Measurements from ENCODE around the gene SECTM1.
"Not testable (repeated sequence)": the region's sequence is repeated elsewhere in the genome, so short reads cannot be mapped to it uniquely, and the experiment has no call there.

SECTM1 gene

DNA sequence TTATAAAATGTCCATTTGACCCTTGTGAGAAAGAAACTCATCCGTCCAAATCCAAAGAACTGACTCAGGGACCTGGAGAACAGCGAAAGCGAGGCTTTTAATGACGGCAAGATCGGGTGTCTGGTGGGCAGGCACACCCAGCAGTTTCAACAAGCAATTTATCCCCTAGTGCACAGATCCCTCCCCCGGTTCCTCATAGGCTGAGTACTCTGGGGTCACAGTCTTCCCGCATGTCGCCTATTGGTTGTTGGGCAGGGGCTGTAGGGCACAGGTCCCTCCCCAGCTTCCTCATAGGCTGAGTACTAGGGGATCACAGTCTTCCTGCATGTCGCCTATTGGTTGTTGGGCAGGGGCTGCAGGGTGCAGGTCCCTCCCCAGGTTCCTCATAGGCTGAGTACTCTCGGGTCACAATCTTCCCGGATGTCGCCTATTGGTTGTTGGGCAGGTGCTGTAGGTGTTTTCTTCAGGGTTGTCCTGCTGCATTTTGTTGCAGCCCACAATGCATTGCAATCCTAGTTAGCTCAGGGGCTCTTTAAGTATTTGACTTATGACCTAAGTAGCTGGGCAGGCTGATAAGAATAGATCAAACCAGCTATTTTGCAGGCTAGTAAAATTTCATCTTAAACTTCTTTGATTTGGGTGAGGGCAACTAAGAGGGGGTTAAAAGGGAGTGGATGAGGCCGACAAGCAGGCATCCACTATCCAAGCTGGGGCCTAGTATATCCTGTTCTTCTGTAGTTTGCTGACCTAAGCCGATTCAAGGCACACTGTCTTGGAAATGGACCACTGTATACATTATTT lies 34.4 kb upstream of the SECTM1 start:
- DNase-seq, result no peak

DNA sequence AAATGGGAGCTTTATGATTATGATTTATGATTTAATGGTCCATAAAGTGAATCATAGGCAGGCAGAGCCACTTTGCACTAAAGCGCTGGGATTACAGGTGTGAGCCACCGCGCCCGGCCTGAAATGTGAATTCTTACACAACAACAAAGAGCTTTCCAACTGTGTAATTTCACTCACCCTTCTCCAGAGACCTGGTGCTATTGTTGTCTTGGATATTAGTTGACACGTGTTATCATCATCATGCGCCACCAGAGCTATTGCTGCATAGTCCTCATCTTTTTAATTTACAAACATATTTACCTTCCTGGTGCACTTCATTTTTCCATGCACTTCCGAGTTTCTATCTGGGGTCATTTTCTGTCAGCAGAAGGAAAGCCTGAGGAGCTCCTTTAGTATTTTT lies 33.2 kb upstream of the SECTM1 start:
- DNase-seq, result no peak

DNA sequence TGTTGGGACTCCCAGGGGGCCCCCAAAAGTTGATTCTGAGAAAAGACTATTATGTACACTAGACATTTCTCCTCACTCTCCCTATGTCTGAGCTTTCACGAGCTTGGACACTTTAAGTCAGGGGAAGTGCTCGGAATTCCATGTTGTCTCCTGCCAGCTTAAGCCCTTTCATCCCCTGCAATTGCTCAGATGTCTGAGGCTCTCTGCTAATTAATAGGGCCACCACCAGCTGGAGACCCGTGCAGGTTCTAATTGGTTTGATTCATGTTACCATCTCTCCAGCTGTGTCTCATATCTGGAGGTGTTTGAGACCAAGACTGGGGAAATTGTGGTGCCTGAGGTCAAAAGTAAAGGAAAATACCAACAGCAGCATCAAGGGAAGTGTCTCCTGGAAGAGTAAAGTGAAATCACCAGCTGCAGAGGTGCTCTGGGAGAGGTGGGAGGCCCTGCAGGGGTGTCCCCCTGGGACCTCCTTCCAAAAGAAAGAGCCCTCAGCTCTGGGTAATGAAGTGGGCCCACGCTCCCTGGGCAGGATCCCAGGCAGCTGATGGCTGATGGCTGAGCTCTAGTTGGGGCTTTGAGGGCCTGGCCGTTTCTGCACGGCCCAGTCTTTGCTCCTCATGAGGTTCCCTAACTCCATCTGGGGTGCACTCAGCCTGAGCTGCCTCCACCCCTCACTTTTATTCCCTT lies 32.2 kb upstream of the SECTM1 start:
- DNase-seq, result no peak

DNA sequence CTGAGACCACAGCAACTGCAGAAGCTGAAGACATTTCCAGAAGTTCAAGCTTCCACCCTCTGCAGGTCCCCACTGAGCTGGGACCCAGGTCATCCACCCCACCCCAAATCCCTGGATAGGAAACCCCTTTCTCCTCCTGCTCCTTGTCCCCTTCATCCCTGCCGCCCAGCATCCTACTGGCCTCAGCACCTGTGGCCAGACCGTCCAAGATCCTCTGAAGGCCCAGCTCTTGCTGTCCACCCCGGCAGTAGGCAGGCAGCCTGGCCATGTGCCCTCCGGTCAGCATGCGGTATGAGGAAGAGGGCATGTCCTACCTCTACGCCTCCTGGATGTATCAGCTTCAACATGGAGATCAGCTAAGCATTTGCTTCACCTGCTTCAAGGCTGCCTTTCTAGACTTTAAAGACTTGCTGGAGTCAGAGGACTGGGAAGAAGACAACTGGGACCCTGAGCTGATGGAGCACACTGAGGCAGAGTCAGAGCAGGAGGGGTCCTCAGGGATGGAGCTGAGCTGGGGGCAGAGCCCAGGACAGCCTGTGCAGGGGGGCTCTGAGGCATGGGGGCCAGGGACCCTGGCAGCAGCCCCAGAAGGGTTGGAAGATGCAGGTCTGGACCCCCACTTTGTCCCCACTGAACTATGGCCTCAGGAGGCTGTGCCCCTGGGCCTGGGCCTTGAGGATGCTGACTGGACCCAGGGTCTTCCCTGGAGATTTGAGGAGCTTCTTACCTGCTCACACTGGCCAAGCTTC lies 28.5 kb upstream of the SECTM1 start:
- no peak for DNase-seq

DNA sequence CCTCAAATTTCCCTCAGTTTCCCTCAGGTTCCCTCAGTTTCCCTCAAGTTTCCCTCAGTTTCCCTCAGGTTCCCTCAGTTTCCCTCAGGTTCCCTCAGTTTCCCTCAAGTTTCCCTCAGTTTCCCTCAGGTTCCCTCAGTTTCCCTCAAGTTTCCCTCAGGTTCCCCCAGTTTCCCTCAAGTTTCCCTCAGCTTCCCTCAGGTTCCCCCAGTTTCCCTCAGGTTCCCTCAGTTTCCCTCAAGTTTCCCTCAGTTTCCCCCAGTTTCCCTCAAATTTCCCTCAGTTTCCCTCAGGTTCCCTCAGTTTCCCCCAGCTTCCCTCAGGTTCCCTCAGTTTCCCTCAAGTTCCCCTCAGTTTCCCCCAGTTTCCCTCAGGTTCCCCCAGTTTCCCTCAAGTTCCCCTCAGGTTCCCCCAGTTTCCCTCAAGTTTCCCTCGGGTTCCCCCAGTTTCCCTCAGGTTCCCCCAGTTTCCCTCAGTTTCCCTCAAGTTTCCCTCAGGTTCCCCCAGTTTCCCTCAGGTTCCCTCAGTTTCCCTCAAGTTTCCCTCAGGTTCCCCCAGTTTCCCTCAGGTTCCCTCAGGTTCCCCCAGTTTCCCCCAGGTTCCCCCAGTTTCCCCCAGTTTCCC lies 26.0 kb upstream of the SECTM1 start:
- DNase-seq, result not testable (repeated sequence)

DNA sequence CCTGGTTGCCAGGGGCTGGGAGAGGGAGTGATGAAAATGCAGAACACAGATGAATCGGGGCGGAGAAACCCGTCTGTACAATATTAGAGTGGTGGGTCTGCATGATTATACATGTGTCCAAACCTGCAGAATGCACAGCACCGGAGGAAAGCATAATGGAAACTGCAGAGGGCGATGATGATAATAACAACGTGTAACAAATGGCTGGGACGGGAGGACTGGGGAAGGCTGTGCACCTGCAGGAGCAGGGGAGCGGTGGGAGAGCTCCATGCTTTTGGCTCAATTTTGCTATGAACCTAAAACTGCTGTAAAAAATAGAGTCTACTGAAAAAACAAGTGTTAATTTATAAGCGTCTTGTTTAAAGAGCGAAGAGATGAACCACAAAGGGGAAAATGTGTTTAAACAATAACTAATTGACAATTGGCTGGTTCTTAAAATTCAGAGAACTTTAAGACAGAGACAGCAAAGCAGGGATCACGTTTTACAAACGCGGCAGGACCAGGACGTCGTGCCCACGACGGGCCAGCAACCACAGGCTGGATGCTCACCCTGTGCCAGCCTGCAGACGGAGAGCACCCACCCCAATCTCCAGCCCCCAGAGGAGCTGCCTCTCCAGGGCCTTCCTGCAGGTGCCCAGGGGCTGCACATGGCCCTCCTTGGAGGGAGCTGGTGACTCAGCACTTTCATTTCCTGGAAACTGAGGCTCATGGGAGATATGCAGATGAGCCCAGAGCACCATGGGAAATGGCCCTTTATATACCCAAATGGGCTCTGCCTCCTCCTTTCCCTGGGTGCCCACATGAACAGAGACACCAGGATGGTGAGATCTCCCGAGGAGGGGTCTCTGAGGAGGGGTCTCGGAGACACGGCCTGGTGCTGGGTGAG lies 25.1 kb upstream of the SECTM1 start, which contains the start of gene TEX19:
Gene TEX19, plus strand, starts transcription at position 783 of the 886 bp plus-strand sequence. CDS start 2,904 bp downstream, outside the sequence.
- no peak for DNase-seq

DNA sequence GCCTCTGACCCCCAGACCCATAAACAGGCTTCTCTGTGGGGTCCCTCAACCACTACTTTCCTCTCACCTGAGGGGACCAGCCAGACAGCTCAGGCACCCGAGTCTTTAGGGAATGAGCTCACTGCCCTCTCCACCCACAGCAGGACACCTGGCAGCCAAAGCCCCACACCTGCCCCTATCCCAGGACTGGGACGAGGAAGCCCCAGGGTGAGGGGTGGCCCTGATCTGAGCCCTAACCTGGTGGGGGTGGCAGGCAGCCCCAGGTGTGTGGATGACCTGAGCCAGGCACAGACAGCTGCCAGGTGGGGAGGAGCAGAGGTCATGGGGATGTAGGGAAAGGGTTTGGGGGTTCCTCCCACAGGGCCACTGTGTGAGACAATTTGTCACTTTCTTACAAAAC lies 23.8 kb upstream of the SECTM1 start:
- DNase-seq, result no peak

DNA sequence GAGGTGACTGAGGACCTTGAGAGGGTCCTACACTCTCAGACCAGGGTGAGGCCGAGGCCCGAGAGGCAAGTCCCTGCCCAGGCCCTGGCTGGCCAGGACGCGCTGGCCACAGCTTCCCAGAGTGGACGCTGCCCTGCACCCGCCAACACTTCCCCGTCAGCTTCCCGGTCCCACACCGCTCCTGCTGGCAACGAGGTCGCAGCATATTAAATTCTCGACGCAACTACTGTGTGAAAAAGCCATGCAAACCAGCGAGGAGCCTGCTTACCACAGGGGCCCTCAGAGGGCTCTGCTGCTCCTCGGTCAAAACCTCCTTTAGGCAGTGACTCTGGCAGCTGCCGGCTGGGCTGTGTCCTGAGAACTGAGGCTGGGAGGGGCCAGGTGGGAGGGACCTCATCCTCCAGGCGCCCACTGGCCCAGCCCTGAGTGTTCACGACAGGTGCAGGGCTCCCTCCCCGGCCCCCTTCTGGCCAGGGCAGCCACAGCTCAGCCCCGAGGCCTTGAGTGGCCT lies 23.3 kb upstream of the SECTM1 start:
- no peak for DNase-seq

DNA sequence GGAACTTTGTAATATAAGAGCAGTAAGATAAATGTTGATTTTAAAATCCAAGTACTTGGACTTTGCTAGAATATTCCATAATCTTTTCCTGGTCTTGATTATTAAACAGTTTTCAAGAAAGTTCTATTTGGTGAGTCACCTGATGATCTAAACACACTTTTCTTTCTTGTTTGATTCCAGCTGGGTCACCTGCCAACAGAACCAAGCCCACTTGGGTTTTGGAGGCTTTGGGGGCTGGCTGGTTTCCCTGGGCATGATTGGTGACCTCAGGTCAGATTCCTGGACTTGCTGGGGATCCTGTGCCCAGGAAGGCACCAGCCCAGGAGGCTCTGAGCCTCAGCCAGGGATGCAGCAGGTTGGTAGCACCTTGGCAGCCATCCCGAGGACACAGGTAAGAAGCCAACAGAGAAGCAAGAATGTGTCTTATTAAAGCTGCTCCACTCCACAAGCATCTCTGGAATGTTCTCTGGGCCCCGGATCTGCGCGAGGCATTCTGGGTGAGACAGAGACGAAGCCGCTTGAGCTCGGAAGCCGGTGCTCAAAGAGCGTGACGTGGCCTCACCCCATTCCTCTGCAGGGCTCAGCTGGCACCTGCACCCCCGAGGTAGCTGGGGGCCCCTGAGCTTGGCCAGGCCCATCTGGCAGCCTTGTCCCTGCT lies 22.3 kb upstream of the SECTM1 start:
- no peak for DNase-seq

DNA sequence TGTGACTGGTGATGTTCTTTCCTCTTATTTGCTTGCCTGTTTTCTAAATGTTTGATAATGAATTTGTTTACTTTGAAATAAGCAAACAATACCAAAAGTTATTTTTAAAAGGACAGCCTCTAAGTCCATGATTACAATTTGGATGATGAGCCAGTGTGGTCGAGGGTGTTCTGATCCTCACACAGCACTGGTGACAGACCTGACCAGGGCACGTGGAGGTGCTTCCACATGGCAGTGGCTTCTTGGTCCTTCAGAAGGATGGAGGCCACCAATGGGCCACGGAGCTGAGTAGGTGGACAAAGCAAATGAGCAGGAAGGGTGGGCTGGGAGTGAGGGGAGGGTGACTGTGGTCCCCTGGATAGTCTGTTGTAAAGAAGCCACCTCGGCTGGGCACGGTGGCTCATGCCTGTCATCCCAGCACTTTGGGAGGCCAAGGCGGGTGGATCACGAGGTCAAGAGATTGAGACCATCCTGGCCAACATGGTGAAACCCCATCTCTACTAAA lies 21.3 kb upstream of the SECTM1 start:
- no peak for DNase-seq

DNA sequence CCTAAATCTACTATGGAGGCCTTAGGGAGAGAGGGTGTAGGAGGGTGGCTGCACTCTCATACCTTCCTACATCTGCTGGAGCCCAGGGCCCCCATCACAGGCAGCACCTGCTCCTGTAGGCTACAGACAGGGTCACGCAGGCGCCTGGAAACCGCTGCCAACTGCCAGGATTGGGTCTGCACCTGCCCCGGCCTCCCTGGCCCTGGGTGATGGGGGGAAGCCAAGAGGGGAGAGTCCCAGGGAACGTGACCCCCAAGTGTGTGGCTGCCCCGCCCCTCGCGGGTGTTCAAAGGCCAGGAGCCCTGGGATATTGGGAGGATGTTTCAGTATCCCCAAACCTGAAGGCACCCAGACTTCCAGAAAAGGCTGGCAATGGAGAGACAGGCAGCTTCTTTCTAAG lies 19.9 kb upstream of the SECTM1 start:
- DNase-seq, result no peak

DNA sequence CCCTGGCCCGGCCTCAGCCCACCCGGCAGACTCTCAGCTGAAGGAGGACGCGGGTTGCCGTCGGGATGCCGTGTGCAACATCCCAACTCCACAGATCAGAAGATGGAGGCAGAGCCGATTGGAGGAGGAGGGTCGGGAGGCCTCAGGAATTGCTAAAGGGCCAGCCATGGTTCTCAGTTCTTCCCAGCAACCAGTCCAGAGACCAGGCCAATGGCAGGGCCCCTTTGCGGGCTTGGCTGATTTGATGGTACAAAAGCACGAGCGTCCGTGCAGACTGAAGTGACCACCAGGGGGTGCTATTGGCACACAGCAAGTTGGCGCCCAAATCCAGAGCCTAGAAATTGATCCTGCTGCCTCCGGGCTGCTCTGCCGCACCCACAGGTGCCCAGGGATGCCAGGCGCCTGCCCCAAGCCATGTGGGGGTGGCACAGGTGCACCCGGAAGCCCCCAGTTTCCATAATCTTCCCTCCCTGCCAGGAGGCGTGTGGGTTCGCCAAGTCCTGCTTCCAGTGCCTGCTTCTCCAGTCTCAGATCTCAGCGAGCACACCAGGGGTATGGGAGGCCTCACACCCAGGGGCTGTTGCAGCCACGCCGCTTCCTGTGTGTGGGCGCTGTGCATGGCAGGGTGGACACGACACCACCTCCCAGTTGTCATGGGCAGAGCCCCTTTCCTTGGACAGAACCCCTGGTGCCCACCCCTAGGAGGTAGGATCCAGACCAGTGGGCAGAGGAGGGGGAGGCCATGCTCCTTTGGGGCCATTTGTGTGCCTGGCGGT lies 18.3 kb upstream of the SECTM1 start:
- DNase-seq, result peak; percentile 92

DNA sequence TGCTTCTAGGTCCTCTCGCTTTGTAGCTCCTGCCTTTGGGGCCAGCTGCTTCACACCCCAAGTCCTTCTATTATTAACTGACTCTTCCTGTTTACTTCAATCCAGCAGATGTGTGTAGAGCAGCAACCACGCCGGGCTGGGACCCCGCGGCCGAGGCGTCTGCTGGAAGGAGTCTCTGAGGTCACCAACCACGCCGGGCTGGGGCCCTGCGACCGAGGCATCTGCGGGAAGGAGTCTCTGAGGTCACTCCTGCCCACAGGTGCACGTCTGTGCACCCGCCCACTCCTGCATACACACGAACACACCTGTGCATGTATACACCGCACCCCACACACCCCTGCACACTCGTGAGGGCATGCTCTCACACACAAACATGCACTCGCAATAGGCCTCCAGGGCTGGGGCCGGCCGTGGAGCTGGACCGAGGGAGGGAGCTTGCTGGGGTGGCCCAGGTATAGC lies 17.7 kb upstream of the SECTM1 start:
- no peak for DNase-seq

DNA sequence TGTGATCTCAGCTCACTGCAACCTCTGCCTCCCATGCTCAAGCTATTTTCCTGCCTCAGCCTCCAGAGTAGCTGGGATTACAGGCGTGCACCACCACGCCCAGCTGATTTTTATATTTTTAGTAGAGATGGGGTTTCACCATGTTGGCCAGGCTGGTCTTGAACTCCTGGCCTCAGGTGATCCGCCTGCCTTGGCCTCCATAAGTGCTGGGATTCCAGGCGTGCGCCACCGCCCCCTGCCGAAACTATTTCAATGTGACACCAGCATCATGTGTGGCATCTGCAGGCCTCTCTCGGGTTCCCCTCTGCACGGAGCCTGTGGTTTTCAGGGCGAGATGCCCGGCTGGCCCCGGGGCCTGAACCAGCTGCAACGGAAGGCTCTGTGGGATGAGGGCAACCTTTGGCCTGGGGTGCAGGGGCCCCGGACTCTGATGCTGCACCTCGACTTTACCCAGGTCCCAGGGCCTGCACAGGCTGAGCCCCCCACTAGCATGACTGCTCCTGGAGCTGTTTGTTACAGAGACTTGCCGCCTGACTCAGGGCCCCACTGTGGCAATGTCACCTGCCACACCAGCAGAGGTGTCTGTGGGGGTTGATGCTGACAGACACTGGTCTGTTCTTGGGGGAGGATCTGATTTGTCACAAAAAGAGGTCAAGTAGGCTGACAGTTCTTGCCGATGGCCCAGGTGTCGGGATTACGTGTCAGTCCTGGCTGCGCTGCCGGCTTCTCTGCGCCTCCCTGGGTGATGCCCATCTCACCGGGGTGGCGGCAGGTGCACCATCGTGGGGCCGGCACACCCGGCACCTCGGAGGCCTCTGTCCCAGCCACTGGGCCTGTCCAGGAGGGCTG lies 16.8 kb upstream of the SECTM1 start:
- no peak for DNase-seq

DNA sequence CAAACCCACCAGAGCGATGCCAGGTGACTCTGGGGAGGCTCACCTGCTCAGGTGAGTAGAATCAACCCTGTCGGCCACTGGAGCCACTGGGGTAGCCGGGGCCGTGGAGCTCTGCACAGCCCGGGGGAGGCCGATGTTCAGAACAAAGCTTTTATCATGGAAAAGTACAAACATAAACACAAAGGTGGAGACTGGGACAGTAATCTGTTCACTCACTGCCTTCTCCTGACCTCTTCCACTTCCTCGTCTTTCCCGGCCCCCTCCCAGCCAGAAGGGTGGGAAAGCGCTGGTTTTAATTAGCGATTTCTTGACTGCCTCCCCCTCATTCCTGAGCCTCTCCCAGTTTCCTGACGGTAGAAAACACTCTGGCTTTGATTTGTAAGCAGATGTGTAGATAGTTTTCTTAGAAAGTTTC lies 15.7 kb upstream of the SECTM1 start:
- DNase-seq, result no peak

DNA sequence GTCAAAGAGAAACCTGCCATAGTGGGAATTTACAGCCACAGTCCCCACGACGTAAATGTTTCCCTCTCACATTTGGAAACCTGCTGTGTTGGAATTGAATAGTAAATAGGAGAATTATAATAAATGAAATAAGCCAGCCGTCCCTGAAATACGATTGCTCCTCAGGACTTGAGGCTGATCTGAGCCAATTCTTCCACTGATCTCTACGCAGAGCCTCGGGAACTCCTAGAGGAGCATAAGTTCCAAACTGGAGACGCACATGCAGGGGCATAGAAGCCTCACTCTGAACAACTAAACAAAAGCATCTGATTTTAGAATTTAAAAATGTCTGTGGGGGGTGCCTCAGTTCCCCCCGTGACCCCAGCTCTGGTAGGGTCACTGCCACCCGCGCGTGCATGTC lies 15.3 kb upstream of the SECTM1 start:
- DNase-seq, result no peak

DNA sequence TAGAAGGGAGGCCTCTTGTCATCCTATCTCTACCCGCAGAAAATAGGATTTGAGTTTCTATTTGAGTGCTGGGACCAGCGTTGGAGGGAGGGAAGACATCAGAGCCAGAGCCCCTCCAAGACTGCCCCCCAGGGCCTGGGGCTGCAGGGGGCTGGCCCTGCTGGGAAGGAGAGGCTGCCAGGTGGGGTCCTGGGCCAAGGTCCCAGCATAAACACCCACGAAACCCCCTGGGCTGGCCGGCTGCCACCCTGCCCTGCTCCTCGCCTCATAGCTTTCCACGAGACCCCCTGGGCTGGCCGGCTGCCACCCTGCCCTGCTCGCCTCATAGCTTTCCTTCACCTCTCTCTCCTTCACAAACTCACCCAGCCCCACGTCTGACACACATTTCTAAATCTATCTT lies 14.9 kb upstream of the SECTM1 start:
- no peak for DNase-seq

DNA sequence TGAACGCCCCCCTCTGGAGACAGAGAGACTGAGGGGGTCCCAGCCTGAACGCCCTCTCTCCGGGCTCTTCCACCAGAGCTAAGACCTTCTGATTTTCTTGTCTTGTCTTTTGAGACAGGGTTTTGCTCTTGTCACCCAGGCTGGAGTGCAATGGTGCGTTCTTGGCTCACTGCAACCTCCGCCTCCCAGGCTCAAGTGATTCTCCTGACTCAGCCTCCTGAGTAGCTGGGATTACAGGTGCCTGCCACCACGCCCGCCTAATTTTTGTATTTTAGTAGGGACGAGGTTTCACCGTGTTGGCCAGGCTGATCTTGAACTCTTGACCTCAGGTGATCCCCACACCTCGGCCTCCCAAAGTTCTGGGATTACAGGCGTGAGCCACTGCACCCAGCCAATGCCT lies 14.4 kb upstream of the SECTM1 start:
- DNase-seq, result not testable (repeated sequence)
